NCI-H446 (cell line): ENCODE results near the gene PILRA.
"Not testable (repeated sequence)": the region's sequence is repeated elsewhere in the genome, so short reads cannot be mapped to it uniquely, and the experiment has no call there.

Experiments used
- DNase-seq, 2 experiments: peaks; one replicate each; lab custom pipeline; 2025; lab: John Stamatoyannopoulos, UW

PILRA gene

GRCh38 chr7:100358027-100358856 lies 15.0 kb upstream of the PILRA start, which contains the start of gene PILRB:
PILRB (plus strand) TSS chr7:100358117; CDS start chr7:100358303, 186 bp downstream.
- no peak for DNase-seq

DNA sequence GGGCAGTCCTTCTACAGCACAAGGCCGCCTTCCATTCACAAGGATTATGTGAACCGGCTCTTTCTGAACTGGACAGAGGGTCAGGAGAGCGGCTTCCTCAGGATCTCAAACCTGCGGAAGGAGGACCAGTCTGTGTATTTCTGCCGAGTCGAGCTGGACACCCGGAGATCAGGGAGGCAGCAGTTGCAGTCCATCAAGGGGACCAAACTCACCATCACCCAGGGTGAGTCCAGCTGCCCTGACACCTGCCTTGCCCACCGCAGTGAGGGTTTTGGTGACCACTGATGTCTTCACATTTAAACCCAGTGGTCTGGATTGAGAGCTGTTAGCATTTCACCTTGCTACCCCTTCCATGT lies 14.5 kb upstream of the PILRA start:
- no peak for DNase-seq

- DNase-seq: no peak
These were observed 13.0 kb upstream of the PILRA start for GRCh38 chr7:100360135-100360854.

- no peak for DNase-seq
These were observed 10.2 kb upstream of the PILRA start for GRCh38 chr7:100363098-100363497.

DNA sequence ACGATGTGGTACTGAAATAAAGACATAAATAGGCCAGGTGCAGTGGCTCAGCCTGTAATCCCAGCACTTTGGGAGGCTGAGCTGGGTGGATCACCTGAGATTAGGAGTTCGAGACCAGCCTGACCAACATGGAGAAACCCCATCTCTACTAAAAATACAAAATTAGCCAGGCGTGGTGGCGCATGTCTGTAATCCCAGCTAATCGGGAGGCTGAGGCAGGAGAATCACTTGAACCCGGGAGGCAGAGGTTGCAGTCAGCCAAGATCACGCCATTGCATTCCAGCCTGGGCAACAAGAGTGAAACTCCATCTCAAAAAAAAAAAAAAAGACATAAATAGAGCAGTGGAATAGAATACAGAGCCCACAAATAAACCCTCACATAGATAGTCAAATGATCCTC lies 9.5 kb upstream of the PILRA start:
- DNase-seq: not testable (repeated sequence)

GRCh38 chr7:100364480-100364879 lies 8.8 kb upstream of the PILRA start:
- no peak for DNase-seq

GRCh38 chr7:100365998-100366367 lies 7.3 kb upstream of the PILRA start:
- not testable (repeated sequence) for DNase-seq

DNA sequence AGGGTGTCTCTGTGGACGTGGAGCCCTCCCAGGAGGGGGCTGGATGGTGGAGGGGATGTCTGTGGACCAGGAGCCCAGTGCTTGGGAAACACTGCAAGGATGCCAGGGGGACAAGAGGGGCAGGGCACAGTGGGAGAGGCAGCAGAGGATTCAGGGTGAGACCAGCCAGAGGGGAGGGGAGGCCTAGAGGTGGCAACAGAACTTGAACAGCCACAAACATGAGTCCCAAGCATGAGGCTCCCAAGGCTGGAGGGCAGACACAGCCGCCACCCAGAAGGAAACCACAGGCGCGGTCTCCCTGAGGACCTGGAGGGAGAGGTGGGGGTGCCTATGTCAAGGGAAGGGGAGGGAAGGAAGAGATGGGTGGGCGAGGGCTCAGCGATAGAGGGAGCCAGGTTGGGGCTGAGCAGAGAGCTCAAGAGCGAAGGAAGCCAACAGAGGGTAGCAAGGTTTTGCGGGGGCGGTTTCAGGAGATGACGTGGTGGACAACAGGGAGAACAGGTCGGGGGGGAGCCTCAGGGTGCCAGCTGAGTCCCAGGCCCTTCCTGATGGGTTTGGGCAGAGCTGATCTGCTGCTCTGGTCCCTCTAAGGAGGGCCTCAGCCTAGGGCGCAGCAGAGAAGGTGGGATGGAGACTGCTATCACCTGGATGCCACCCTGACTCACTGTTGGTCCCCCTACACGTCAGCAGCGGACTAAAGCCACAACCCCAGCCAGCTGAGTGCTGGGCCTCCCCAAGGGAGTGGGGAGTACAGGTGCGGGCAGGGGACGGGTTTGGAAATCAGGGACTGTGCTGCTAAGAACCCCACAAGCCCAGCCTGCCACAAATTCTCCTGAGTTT lies 6.7 kb upstream of the PILRA start:
- no peak for DNase-seq

GRCh38 chr7:100367251-100367620 lies 6.1 kb upstream of the PILRA start:
- DNase-seq: no peak

DNA sequence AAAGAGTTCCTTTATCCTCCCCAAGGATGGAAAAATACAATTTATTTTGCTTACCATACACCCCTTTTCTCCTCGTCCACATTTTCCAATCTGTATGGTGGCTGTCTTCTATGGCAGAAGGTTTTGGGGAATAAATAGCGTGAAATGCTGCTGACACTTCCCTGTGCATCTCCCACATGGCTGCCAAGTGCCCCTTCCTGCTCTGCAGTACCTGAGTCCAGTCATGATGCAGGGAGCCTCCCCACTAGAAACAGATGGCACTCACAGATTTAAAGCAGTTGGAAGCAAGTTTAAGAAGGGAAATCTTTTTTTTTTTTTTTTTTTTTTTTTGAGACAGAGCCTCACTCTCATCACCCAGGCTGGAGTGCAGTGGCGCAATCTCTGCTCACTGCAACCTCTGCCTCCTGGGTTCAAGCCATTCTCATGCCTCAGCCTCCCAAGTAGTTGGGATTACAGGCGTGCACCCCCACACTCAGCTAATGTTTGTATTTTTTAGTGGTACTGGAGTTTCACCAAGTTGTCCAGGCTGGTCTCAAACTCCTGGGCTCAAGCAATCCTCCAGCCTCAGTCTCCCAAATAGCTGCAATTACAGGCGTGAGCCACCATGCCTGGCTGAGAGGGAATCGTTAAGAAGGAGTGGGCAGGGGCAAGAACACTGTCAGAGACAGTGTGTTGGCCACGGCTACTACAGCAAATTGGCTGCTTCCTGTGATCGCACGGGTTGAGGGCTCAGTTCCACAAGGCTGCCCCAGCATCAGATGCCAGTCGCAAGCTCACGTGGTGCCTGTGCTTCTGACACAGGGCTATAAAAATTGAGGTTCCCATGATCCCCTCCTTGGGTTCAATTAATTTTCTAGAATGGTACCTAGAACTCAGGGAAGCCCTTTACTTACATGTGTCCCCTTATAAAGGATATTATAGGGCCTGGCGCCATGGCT lies 5.3 kb upstream of the PILRA start:
- DNase-seq: no peak

DNA sequence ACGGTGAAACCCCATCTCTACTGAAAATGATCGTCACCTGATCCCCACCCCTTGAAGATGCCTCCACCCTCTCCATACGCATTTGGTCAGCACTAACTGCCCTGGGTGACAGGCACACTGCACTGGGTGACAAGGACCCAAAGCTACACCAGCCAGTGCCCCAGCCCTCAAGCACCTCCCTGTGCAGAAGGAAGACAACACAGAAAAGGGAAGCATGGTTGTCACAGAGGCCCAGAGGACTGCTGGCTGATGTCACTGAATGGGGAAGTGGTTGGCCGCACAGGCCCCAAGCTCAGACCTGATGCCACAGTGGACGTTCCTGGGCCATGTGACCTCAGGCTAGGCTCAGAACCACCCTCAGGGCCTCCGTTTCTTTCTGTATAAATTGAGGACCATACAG lies 4.2 kb upstream of the PILRA start:
- no peak for DNase-seq

GRCh38 chr7:100370303-100370702 lies 3.0 kb upstream of the PILRA start:
- no peak for DNase-seq

DNA sequence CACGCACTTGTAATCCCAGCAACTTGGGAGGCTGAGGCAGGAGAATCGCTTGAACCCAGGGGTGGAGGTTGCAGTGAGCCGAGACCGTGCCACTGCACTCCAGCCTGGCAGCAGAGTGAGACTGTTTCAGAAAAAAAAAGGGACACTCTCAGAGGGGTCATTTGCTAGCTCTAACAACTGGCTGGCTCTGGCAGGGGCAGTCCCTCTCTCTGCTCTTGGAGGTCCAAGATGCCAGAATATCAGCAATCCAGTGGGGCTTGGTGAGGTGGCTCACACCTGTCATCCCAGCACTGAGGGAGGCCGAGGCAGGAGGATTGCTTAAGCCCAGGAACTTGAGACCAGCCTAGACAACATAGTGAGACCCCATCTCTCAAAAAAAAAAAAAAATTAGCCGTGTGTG lies 2.5 kb upstream of the PILRA start:
- DNase-seq: no peak

DNA sequence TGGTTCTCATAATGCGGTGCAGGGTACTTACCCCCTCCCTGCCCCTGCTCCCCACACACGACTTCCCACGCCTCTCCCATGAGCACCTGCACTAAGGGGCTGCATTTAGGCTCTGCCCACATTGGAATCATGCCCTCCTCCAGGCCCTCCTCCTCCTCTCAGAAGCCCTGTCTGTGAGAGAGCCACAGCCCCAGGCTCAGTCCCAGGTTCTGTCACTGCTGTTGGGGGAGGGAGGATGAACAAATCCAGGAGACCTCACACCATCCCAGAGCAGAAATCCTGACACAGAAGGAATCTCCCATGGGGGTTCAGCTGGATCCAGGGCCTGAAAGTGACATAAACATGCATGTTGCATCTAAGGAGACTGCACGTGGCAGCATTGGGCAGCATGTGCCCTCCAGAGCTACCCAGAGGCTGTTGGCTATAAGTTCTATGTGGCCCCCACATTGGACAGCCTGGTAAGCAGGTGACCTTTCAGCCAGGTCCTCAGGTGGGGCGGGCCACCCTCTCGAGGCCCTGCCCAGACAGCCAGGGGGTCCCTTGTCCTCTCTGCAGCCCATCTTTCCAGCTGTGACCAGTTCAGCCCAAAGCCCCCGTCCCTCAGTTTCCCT lies 1.6 kb upstream of the PILRA start:
- no peak for DNase-seq

DNA sequence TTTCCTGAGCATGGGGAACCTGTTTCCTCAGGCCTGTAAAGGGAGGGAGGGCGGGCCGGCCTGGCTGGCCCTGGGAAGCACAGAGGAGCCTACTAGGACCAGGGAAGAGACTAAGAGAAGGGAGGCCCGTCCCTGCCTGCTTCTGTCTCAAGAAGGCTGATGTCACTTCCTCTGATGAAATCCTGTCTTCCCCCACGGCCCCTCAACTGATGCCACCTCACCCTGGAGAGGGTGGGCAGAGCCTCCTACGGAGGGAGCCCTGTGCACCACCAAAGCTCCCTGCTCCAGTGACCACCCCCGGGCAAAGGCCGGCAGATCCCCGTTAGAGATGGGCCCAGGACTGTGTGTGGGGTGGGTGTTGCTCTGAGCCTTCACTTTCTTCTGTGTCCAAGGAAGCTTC lies 1.0 kb upstream of the PILRA start:
- no peak for DNase-seq

GRCh38 chr7:100372694-100373093 lies 593 bp upstream of the PILRA start:
- no peak for DNase-seq

- DNase-seq: not testable (repeated sequence)
These were observed 747 bp downstream of the PILRA start for GRCh38 chr7:100373870-100374598.

- no peak for DNase-seq
These were observed 1.3 kb downstream of the PILRA start for GRCh38 chr7:100374601-100375000.

DNA sequence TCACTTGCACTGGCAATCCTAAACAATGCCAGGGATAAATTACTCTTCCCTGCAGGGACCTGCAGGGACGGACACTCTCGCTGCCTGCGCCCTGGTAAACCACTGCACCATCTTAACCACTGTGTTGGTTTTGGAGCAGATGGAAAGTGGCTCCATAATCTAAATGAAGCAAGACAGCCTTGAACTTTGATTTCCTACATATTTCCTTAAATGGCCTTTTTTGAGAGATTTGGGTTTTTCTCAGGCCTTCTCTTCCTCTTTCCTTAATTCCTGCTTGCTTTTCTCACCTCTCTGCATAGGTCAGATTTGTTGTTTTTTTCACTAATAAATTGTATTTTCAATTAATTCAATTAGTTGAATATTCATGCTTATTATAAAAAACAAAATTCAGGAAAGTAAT lies 2.8 kb downstream of the PILRA start:
- DNase-seq: no peak

DNA sequence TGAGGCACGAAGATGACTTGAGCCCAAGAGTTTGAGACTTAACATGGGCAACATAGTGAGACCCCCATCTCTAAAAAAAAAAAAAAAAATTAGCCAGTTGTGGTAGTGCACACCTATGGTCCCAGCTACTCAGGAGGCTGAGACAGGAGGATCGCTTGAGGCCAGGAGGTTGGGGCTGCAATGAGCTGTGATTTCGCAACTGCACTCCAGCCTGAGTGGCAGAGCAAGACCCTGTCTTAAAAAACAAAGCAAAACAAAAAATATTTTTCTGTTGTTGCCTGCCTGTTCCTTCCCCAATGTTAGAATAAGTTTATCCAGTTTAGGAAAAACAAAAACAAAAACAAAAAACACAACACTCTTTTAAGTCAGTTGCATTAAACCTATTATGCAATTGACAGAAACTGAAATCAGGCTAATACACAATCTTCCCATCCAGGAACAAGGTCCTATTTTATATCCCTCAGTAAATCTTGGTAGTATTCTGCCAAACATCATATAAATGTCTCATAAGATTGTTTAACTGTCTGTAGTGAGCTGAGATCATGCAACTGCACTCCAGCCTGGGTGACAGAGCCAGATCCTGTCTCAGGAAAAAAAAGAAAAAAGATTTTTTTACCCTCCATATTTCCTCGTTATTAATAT lies 4.9 kb downstream of the PILRA start:
- DNase-seq: no peak
